ENCODE measurements around the gene SCAMP4.
"Not testable (repeated sequence)": the region's sequence is repeated elsewhere in the genome, so short reads cannot be mapped to it uniquely, and the experiment has no call there.

SCAMP4 gene

GRCh38 chr19:1866693-1867348 is 38.4 kb upstream of the SCAMP4 start:
- DNase-seq: no peak

GRCh38 chr19:1867349-1867724 is 37.9 kb upstream of the SCAMP4 start:
- DNase-seq: no peak

GRCh38 chr19:1868971-1869370 is 36.2 kb upstream of the SCAMP4 start:
- no peak for DNase-seq

- no peak for DNase-seq
Measured at GRCh38 chr19:1871140-1871597, 34.0 kb upstream of the SCAMP4 start.

GRCh38 chr19:1871630-1872029 is 33.6 kb upstream of the SCAMP4 start:
- DNase-seq: no peak

GRCh38 chr19:1872807-1873523 is 32.2 kb upstream of the SCAMP4 start:
- no peak for DNase-seq

GRCh38 chr19:1873524-1874473 is 31.4 kb upstream of the SCAMP4 start:
- DNase-seq: no peak

- peak; percentile 61 for DNase-seq
Measured at GRCh38 chr19:1874554-1875185, 30.5 kb upstream of the SCAMP4 start.

- DNase-seq: not testable (repeated sequence)
Measured at GRCh38 chr19:1875265-1875645, 29.9 kb upstream of the SCAMP4 start.

- peak; percentile 93 for DNase-seq
Measured at GRCh38 chr19:1875646-1876495, 29.3 kb upstream of the SCAMP4 start.

- DNase-seq: not testable (repeated sequence)
Measured at GRCh38 chr19:1876496-1877279, 28.5 kb upstream of the SCAMP4 start.

- not testable (repeated sequence) for DNase-seq
Measured at GRCh38 chr19:1877280-1877660, 27.9 kb upstream of the SCAMP4 start.

- not testable (repeated sequence) for DNase-seq
Measured at GRCh38 chr19:1878583-1878982, 26.6 kb upstream of the SCAMP4 start.

- not testable (repeated sequence) for DNase-seq
Measured at GRCh38 chr19:1879982-1880381, 25.2 kb upstream of the SCAMP4 start.

GRCh38 chr19:1880611-1881392 is 24.4 kb upstream of the SCAMP4 start:
- no peak for DNase-seq

GRCh38 chr19:1881393-1882088 is 23.7 kb upstream of the SCAMP4 start:
- not testable (repeated sequence) for DNase-seq

- no peak for DNase-seq
Measured at GRCh38 chr19:1882089-1882785, 23.0 kb upstream of the SCAMP4 start.

- no peak for DNase-seq
Measured at GRCh38 chr19:1882786-1883692, 22.2 kb upstream of the SCAMP4 start.

Data from inflammatory macrophage treated with lipopolysaccharide for 4 hours (primary cell).